GM21381 (cell line): Measurements from ENCODE around the gene TMEM108.

ENCODE experiments used
- ATAC-seq: cut with Tn5 transposase; IDR thresholded peaks from one replicate; pipeline ENCODE4 v1.9.1; 2021; ENCODE audit warnings: mild to moderate bottlenecking, moderate library complexity; ENCODE audit not compliant: unreplicated experiment

TMEM108 gene

DNA sequence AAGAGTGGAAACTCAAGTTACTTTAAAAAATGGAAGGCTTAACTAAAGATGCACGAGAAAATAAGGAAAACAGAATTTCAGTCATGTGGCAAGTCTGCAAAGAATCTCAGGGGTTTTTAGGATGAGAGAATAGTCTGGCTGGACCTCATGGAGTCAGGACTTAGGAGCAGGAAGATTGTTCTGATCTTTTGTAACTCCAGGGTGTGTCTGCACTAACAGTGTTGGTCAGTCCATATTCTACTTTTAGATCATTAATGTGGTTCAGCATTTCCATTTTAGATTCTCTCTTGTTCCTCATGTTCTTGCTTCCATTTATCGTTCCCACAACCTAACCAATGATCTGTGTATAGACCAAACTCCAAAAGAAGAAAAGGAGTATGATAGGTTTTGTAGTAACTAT, 15.3 kb downstream of the TMEM108 start:
- no peak for ATAC-seq

DNA sequence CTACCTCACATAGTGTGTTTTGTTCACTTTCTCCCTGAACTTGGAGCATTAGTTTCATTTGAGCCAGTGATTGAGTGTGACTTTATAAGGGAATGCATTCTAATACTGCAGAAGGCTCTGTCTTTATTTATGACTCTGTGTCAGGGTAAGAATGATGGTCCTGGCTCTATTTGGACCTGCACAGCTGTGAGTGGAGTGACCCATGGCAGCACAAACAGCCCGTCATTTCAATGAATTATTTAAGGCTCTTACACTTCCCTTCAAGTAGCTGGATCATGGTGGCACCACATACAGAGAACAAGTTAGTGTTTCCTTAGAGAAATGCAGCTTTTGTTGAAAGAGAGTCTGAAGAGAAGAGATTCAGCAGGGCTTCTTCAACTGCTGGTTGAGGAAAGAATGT, 16.4 kb downstream of the TMEM108 start:
- ATAC-seq = no peak

DNA sequence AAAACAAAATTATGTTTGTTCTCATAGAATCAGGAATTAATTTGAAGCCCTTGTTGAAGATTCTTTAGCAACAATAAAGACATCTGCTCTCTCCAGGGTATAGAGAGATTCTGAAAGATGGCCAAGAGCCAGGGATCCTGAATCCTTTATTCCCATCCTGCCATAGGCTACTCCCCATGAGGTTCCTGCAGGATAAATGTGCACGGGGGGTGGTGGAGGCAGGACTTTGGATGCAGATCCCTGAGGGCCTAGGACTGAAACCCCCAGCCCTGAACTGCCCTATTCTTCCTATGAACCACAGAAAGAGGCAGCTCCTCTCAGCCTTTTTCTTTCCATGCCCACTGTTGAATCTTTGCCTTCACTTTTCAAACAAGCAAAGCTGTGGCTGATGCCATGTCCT, 17.1 kb downstream of the TMEM108 start:
- ATAC-seq = no peak

DNA sequence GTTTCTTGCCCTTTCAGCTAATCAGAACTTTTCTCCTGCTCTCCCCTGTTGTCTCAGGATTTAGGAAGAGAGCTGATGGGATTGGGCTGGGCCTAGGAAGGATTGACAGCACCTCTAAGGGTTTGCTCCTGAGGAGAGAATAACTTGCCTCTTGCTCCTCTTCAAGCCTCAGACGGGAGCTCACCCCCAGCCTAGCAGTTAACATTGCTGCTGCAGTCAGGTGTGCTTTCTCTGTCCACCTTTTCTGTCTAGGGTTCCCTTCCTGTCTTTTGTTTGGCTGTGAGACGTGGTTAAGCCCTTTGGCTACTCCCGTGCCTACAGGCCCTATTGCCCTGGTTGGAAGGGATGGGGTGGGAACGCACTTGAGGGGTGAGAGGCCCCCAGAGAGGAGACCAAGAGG, 20.1 kb downstream of the TMEM108 start:
- no peak for ATAC-seq

DNA sequence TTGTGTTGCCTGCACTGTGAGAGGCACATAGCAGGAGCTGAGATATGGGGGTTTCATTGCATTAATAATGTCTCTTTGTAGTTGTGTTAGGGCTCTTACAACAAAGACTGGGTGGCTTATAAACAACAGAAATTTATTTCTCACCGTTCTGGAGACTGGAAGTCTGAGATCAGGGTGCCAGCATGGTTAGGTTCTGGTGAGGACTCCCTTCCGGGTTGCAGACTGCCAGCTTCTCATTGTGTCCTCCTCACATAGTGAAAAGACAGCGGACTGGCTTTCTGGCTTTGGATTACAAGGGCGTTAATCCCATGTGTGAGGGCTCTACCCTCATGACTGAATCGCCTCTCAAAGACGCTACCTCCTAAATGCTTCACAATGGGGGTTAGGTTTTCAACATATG, 20.6 kb downstream of the TMEM108 start:
- ATAC-seq = no peak

DNA sequence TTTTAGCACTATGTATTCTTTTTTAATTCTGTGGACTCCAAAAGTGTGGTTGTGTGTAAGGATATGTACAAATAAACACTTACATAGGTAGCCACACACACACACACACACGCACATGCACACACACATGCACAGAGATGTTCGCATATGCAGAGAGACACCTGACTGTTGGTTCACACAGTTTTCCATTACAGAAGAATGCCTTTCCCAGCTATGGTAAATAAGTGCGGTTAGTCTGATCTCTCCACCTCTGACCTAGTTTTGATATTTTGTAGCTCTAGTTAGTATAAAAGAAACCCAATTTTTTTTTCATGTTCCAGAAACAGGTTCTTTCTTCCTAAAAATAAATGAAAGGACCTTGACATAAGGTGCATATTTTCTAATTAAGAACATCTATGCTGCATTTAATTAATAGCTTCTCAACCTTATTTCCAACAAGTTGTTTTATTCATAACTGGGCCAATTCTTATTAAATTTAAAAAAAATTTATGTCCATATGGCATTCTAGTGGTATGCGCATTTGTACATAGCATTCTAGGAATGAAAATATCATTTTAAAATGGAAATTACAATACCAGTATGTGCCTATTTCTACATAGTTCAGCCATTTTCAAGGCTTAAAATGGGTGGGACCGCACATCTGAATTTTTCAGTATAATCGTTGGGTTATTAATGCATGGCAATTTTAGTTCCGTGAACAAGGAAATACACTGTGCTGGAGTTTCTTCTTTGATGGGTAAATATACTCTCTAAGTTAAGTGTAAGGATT, 27.2 kb downstream of the TMEM108 start:
- ATAC-seq = no peak

DNA sequence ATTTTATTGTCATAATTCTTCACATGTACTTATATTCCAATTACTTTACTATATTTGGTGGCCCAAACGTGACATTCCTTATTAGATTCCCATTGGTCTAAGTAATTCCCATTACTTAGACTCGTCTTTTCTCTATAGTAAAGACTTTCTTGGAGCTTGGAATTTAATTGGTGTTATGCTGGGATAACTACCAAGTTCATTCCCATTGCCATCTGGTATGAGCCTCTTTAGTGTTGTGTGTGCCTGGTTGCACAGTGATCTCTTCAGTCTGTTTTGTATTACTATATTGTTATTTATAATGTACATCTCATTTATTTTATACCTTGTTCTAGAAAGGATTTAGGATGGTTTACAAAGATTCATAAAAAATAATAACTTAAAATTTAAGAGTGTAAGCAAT, 27.8 kb downstream of the TMEM108 start:
- ATAC-seq = no peak

DNA sequence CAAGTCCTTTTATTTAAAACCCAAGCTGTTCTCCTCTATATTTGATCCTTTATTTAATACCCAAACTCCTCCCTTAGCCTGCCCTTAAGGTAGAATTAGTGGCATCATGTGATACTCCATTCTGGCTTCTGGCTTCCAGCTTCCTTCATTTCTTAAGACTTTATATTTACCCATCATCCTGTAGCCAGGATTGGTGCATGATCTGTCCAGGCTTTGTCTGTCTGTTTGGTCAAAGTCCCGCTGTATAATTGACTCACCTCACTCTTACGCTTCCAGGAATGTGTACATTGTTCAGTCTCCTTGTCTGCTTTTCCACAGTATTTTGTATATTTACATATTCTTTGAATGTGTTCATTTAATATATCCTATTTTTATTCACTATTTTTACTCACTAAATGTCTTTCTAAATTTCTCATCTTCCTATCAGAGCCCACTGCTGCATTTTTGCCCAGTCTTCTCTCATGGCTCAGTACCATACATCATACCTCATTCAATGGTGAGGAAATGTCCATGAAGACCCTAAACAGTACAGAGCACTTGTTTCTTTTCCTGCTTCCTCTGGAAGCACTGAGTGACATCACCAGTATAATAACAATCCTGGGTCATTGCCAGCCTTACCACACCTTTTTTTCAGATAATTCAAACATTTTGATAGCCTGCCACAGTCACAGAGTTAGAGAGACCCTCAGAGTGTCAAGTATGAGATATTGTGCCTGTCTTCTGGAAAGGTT, 31.5 kb downstream of the TMEM108 start:
- no peak for ATAC-seq

DNA sequence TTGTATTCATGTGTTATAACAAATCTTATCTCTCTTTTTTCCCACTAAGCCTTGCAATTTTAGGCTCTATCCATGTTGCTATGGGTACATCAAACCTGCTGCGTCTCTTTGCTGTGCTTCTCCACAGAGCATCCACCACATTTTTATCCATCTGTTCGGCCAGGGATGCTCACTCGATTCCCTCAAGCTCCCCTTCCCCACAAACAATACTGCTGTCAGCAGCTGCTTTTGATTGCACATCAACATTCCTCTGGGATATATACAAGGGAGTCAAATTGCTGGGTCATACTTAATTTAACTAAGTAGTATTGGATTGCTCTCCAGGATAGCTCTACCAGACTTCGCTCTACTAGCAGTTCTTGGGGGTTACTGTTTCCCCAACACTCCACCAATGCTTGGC, 36.8 kb downstream of the TMEM108 start:
- ATAC-seq = no peak

DNA sequence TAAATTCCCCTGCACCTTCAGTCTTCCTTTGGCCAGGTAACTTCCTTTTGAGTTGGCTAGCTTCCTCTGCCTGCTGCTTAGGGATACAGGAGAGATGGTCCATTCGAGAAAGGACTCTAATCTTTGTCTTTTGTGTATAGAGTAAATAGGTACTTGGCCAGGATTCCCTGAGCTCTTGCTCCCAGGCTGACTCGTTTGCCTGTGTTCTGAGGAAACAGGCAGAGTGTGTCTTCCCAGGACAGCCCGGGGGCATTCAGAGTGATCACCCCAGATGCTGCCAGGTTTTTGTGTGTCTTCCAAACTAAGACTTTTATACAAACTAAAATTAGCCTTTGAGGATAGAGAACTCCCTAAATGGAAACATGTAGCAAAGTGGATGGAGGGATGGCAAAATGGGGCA, 39.5 kb downstream of the TMEM108 start:
- no peak for ATAC-seq

DNA sequence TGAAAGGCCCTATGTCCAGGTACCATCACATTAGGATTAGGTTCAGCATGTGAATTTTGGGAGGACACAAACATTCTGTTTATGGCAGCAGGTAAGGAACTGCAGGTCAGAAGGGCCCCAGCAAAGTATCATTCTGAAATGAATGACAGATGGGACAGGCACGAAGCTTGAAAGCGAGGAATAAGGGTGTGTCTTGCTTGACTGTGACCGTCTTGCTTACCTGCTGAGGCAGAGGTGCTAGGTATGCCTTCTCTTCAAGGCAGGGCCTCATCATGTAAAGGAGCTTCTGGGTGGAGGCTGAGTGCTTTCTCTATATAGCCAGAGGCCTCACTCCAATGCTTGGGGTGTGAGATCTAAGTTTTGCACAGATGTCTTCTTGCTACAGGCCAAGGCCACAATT, 41.4 kb downstream of the TMEM108 start:
- no peak for ATAC-seq

DNA sequence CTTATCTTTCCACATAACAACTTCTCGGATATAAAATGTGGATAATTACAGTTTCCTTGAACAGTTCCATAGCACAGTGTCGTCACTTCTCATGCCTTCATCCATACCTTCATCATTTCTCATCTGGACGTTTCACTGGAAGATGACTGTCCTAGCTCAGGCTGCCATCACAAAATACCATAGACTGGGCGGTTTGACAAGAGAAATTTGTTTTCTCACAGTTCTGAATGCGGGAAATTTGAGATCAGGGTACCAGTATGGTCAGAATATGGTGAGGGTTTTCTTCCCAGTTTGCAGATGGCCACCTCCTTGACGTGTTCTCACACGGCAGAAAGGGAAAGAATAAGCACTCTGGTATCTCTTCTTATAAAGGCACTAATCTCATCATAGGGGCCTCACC, 42.8 kb downstream of the TMEM108 start:
- no peak for ATAC-seq

DNA sequence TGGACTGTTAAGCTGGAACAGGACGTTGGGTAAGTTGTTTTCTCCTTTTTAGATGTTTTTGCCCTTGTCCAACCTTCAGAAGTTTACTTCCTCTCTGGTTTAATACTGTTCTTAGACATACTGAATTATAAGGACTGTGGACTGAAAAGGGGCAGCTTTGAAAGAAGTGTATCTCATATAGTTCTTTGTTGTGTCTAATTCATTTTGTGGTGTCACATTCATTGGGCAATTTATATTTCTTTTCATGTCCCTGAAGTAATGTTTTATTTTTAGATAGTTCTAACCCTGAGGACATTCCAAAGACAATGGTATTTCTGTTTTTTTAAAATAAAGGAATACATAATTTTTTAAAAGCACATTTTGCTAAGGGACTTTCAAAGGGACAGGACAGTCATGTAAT, 45.2 kb downstream of the TMEM108 start:
- ATAC-seq = no peak

DNA sequence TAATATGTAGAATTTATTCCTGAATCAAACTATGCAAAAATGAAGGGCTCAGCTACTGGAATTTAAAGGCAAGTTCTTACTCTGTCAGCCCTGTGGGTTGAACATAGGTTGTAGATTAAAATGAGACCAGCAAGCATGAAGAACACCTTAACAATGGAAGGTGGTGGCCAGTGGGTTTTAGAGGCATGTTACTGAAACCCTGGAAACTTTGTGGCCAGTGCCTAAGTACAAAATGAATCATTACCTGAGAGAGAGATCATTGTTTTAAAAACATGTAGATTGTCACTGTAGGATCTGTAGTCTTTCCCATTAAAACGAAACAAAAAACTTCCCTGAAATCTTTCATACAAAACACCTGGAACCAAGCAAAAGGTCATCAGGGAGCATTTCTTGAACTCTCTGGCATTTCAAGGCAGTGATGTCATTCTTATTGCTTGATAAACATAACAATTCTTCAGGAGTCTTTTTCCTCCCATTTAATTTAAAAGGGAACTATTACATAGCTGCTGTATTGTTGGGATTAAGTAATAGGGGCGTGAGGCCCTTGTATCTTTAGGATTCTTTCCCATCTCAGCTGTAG, 51.8 kb downstream of the TMEM108 start:
- no peak for ATAC-seq

DNA sequence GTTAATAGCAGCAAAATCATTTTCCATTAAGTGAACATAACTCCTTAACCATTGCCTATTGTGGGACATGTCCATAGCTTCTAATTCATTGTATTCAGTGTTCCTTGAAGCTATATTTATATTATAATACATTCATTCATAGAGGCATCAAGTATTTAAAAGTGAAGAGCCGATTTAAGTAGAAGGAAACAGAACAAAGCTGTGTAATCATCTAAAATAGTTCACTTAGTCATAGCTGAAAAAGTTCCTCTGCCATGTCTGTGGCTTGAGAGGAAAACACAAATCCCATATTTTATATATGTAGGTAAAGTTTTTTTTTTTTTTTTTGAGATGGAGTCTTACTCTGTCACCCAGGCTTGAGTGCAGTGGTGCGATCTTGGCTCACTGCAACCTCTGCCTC, 54.5 kb downstream of the TMEM108 start:
- no peak for ATAC-seq

DNA sequence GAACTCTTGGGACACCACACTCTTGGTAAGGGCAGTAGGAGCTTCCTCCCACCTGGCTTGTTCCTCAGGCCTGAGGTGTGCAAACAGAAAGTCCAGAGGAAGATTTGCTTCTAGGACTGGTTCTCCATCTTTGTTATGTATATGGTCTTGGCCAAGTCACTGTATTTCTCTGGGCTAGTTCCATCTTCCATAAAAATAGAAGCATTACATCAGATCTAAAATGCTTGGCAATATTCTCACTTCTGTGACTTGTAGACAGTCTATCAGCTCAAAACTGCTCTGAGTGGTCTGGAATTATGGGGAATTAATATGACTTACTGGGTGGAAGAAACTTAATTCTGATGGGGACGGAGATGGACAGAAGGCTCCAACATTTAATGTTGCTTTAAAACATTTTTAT, 55.2 kb downstream of the TMEM108 start:
- ATAC-seq = no peak

DNA sequence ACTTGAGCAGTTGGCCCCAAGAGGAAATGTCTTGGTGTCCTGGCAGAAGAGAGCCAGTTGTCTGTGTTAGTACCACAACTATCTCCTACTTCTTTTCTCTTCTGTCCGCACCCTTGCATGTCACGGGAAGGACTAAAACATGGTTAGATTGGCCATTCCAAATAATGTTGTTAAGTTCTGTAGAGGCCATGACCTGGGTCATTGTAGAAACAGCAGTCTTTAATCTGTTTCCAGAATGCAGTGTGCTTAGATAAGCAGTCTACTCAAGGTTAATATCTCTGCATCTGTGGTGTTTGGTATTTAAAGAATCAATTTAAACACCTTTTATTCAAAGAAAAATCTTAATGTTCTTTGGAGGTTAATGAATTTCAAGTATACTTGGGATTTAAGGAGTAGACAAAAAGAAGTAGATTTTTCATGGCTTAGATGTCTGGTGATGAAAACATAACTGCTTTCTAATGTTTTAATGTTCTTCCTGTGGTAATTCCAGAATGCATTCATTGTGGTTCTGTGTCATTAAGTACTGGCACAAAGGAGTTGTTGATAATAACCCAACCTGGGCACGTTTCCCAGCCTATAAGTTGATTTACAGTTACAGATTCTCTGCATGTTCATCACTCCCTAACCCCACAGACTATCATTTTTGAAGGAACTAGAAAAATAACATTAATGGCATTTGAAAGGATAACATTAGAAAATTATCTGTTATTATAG, 58.9 kb downstream of the TMEM108 start:
- no peak for ATAC-seq

DNA sequence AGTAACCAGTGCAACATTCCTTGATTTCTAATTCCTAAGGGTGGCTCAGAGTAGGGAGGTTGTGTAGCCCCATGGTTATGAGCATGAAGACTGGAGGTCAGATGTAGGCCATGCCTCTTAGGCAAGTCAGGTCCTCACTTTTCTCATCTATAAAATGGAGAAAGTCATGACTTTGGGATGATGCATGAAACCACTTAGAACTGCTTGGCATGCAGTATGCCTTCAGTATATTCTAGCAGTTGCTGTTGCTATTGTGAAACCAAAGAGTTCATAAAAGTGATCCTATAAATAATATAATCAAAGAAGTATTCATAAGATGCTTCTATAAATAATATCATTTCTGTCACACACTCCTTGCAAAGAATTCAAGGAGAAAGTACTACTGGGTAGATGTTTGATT, 65.5 kb downstream of the TMEM108 start:
- no peak for ATAC-seq

DNA sequence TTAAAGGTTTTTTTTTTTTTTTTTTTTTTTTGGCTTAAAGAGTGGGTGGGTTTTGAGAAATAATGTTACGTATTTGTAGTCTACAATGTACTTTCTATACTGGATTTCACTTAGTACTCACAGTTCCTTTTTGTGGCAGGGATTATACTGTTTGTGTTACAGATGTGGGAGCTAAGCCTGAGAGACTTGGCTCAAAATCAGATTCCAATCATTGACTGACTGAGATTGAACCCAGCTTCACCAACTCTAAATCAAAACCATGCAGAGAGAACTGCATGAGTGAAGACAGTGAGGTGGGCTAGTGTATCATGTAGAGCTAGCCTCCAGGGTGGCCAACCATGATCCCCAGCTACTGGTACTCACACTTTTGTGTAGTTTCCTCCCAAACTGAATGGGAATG, 68.0 kb downstream of the TMEM108 start:
- no peak for ATAC-seq

DNA sequence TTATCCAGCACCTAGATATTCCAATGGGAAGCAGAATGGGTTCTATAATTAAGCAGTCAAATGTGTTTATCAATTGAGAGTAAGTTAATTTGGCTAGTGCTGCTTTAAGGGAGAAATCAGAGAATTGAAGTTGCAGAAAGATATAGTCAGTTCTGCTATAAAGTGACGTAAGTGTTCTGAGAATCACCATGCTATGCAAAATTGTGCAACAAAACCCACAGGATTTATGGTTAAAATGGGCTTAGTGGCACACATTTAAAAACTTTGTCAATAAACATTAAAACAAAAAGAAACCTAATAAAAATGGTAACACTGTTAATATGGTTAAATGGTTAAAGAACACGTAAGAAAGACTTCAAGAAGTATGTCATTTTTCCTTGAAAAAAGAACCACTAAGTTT, 74.5 kb downstream of the TMEM108 start:
- no peak for ATAC-seq

DNA sequence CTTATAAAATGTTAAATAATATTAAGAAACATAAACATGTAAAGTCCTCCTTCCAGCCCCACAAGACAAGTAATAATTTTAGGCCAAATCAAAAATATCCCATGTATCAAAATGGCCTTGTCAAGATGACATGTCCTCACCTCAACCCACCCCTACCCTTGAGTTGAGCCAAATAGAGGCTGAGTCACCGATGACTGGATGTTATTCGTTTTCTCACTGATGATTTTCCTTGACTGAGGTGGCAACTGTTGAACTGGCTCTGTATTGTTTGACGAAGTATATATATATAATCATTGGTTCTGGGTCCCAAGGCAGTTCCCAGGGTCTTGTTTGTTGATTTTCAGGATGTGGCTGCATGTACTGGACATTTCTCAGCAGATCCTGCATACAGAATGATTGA, 75.3 kb downstream of the TMEM108 start:
- ATAC-seq = no peak
